GM12878 (cell line): ENCODE results near the gene PLCB4. TPM values are rescaled to one million over a fixed set of nuclear protein-coding genes. Genes with fewer than 3 reads are reported as not detected.

ENCODE experiments used
- ATAC-seq: fragments of 200-7000 bp; cut with Tn5 transposase; 3 replicates; pipeline ENCODE4 v1.9.1; 2020; ENCODE audit warnings: mild to moderate bottlenecking, moderate library complexity
- BruUV-seq: library from RNA; stranded (reverse); fragments of 400-500 nt; replicated peaks from 2 replicates; lab custom pipeline; 2021; lab: Mats Ljungman, UMichigan
- CTCF ChIA-PET: fragments of 300-600 bp; sonication (Branson Sonifier 250); formaldehyde crosslinking; extraction: SDS; loops from one replicate; lab custom pipeline; 2021; ENCODE audit warnings: inconsistent platforms; lab: Yijun Ruan, JAX
- POLR2A ChIA-PET: fragments of 350-600 bp; formaldehyde crosslinking; extraction: SDS; loops from one replicate; lab custom pipeline; 2021; ENCODE audit warnings: inconsistent platforms; lab: Charles Lee
- RAD21 ChIA-PET: fragments of 300-600 bp; sonication (Branson Sonifier 250); formaldehyde crosslinking; loops from one replicate; lab custom pipeline; 2023; ENCODE audit warnings: antibody characterized with exemption; ENCODE audit not compliant: unreplicated experiment; lab: Charles Lee
- SMC1A ChIA-PET: fragments of 300-600 bp; sonication (Branson Sonifier 250); formaldehyde crosslinking; loops from one replicate; lab custom pipeline; 2023; ENCODE audit not compliant: unreplicated experiment, uncharacterized antibody; lab: Charles Lee
- DNase-seq: peaks from one replicate; pipeline ENCODE4 v3.0.0-alpha.2; 2011; ENCODE audit warnings: low read depth, low spot score
- FAIRE-seq: peaks from 3 replicates; lab custom pipeline; 2011; peaks lifted over from hg19 to GRCh38; lab: Jason Lieb, UNC
- H2AFZ ChIP-seq: 2 replicates; pipeline ENCODE4 v1.6.0; 2011; ENCODE audit warnings: low read depth, low read length, control low read depth; ENCODE audit not compliant: control insufficient read depth
- H3K27ac ChIP-seq: 2 replicates; pipeline ENCODE4 v1.5.1; 2011; ENCODE audit warnings: control low read depth; ENCODE audit not compliant: control insufficient read depth, insufficient read depth
- H3K27me3 ChIP-seq, 2 experiments: replicated peaks in 1 of 2; 2 replicates each; pipeline versions ENCODE4 v1.6.0 to v1.6.1; 2011; ENCODE audit warnings: low read length in 1 of 2; ENCODE audit not compliant: control insufficient read depth in 2 of 2, insufficient read depth in 2 of 2
- H3K36me3 ChIP-seq, 2 experiments: 2 replicates each; pipeline ENCODE4 v1.5.1; 2011; ENCODE audit warnings: low read length in 1 of 2; ENCODE audit not compliant: control insufficient read depth in 2 of 2, insufficient read depth in 2 of 2
- H3K4me1 ChIP-seq: 2 replicates; pipeline ENCODE4 v1.6.1; 2011; ENCODE audit warnings: mild to moderate bottlenecking, low read length, moderate library complexity, mixed read lengths; ENCODE audit not compliant: control insufficient read depth, insufficient read depth
- H3K4me2 ChIP-seq: 2 replicates; pipeline ENCODE4 v1.6.0; 2011; ENCODE audit warnings: control low read depth; ENCODE audit not compliant: control insufficient read depth, insufficient read depth
- H3K4me3 ChIP-seq: fragments of 200-600 bp; sonication (generic); 2 replicates; pipeline ENCODE4 v1.5.1; 2016
- H3K79me2 ChIP-seq: 2 replicates; pipeline ENCODE4 v1.6.0; 2011; ENCODE audit warnings: low read length; ENCODE audit not compliant: control insufficient read depth, insufficient read depth
- H3K9ac ChIP-seq: 2 replicates; pipeline ENCODE4 v1.8.0; 2011; ENCODE audit warnings: low read length, control low read depth, mixed read lengths; ENCODE audit not compliant: control insufficient read depth, insufficient read depth
- H3K9me3 ChIP-seq: replicated peaks from 3 replicates; pipeline ENCODE4 v1.5.1; 2011; ENCODE audit warnings: mild to moderate bottlenecking, low read length; ENCODE audit not compliant: control insufficient read depth, insufficient read depth
- H4K20me1 ChIP-seq: 2 replicates; pipeline ENCODE4 v1.6.0; 2011; ENCODE audit not compliant: control insufficient read depth, insufficient read depth
- PAX8 ChIP-seq: fragments of 450-650 bp; IDR thresholded peaks from 2 replicates; pipeline ENCODE4 v1.6.1; 2017; ENCODE audit warnings: mild to moderate bottlenecking, moderate library complexity
- STAT1 ChIP-seq: fragments of 450-650 bp; conservative IDR thresholded peaks from 2 replicates; pipeline ENCODE4 v1.6.1; 2014; ENCODE audit warnings: antibody characterized with exemption, mild to moderate bottlenecking
- TARDBP ChIP-seq: IDR thresholded peaks from 2 replicates; pipeline ENCODE4 v1.6.1; 2016; ENCODE audit warnings: borderline replicate concordance
- WGBS: methylation state at CpG from one replicate; pipeline ENCODE4 v1.1.6; 2016; ENCODE audit warnings: low lambda C conversion rate; ENCODE audit not compliant: insufficient replicate concordance, insufficient coverage; ENCODE audit errors: missing lambda C conversion rate; 5-methylcytosine and 5-hydroxymethylcytosine counted together
- in situ Hi-C: fragments of 300-500 bp; cut with MboI; formaldehyde crosslinking; loops from 9 replicates; pipeline ENCODE4 v1.14.3; 2018; ENCODE audit warnings: mixed read lengths
- intact Hi-C: fragments of 100-400 bp; cut with micrococcal nuclease; formaldehyde crosslinking; loops from one replicate; pipeline ENCODE4 v1.14.2; 2022; ENCODE audit not compliant: unreplicated experiment
- polyA plus RNA-seq, 11 experiments: library from polyadenylated mRNA; depleted of rRNA in 4 of 11; unstranded in 6 of 11; stranded (reverse) in 5 of 11; fragments of >200 nt; fragmentation: Nextera tagmentation in 4 of 11; fragmentation: Illumina TruSeq in 1 of 11; extraction: Ambion mirVana in 4 of 11; extraction: Trizol in 1 of 11; gene quantifications; 1 replicate in 1 of 11; 2 replicates in 10 of 11; pipeline versions ENCODE4 v1.2.1 to v1.2.3, GENCODE V29; 2011 to 2016; ENCODE audit warnings: inconsistent platforms in 2 of 11, missing spikeins in 2 of 11, low read depth in 1 of 11
- total RNA-seq, 4 experiments: library from RNA; depleted of rRNA in 3 of 4; stranded (reverse); fragments of >200 nt in 3 of 4; fragmentation: Illumina TruSeq in 1 of 4; extraction: Trizol in 1 of 4; gene quantifications; 2 replicates each; pipeline versions ENCODE4 v1.2.1 to v1.2.3, GENCODE V29; 2013 to 2021
- TF ChIP-seq, protein P1 (sequence below): fragments of 450-650 bp; IDR thresholded peaks from 2 replicates; pipeline ENCODE4 v1.6.1; 2017; ENCODE audit warnings: mild to moderate bottlenecking, moderate library complexity
- TF ChIP-seq, protein P2 (sequence below): fragments of 150-350 bp; IDR thresholded peaks from 2 replicates; pipeline ENCODE4 v1.6.1; 2016; ENCODE audit warnings: low read depth, low read length
- TF ChIP-seq, protein P3 (sequence below): IDR thresholded peaks from 2 replicates; pipeline ENCODE4 v1.6.1; 2011; ENCODE audit warnings: low read depth, low read length, improper control_type of control experiment, borderline replicate concordance

Gene PLCB4
- total and polyA plus RNA-seq, 10 of the 15 experiments (the other 5 are each of a cell fraction or from before 2014, with no cell fraction given), result not detected

DNA sequence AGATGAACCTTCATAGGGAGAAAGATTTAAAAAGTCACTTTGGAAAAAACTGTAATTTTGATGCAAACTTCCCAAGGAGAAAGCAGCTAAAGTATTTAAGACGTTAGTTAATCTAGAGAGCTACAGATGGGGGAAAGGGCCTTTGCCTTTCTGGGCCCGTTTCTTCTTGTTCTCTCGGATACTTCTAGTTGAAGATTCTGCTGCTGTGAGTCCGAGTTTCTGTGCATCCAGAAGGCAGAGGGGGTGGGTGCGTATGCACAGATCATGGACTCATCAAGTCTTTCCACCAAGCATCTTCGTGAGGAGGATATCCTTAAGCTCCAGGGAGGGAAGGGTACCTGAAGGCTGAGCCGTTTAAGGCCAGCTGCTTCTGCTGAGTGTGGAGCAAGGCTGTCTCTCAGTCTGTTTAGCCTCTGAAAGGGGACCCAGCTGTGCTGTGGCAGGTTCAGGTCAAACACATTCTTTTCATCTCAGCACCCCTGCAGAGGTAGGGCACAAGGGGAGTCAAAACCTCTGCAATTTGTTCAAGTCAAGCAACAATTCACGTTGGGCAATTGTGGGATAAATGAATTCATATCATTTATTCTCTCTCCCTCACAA lies 449.8 kb downstream of the PLCB4 start:
- Histone ChIP-seq H3K4me3 (peak overlapping the region; percentile 32), H3K9me3 (no peaks in the 10 kb centered on the region; the same call in 2 of the 3 replicates), H3K4me2 (no peak overlapping the region), H3K36me3 (no peaks in the 10 kb centered on the region; a peak in 1 of 4 replicates), H2AFZ (no peak overlapping the region), H3K9ac (no peak overlapping the region), H3K79me2 (peaks cover 14% of the 10 kb centered on the region), H4K20me1 (no peaks in the 10 kb centered on the region), H3K27ac (no peak overlapping the region), H3K27me3 (peaks cover 2 to 12% of the 10 kb centered on the region in 2 experiments), H3K4me1 (peaks cover 6% of the 10 kb centered on the region; the same call in 1 of the 2 replicates)
- TF ChIP-seq, protein P1, sequence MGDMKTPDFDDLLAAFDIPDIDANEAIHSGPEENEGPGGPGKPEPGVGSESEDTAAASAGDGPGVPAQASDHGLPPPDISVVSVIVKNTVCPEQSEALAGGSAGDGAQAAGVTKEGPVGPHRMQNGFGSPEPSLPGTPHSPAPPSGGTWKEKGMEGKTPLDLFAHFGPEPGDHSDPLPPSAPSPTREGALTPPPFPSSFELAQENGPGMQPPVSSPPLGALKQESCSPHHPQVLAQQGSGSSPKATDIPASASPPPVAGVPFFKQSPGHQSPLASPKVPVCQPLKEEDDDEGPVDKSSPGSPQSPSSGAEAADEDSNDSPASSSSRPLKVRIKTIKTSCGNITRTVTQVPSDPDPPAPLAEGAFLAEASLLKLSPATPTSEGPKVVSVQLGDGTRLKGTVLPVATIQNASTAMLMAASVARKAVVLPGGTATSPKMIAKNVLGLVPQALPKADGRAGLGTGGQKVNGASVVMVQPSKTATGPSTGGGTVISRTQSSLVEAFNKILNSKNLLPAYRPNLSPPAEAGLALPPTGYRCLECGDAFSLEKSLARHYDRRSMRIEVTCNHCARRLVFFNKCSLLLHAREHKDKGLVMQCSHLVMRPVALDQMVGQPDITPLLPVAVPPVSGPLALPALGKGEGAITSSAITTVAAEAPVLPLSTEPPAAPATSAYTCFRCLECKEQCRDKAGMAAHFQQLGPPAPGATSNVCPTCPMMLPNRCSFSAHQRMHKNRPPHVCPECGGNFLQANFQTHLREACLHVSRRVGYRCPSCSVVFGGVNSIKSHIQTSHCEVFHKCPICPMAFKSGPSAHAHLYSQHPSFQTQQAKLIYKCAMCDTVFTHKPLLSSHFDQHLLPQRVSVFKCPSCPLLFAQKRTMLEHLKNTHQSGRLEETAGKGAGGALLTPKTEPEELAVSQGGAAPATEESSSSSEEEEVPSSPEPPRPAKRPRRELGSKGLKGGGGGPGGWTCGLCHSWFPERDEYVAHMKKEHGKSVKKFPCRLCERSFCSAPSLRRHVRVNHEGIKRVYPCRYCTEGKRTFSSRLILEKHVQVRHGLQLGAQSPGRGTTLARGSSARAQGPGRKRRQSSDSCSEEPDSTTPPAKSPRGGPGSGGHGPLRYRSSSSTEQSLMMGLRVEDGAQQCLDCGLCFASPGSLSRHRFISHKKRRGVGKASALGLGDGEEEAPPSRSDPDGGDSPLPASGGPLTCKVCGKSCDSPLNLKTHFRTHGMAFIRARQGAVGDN, result no peak
- TF ChIP-seq TARDBP (no peak), STAT1 (no peak), PAX8 (no peak)
- TF ChIP-seq, protein P2, sequence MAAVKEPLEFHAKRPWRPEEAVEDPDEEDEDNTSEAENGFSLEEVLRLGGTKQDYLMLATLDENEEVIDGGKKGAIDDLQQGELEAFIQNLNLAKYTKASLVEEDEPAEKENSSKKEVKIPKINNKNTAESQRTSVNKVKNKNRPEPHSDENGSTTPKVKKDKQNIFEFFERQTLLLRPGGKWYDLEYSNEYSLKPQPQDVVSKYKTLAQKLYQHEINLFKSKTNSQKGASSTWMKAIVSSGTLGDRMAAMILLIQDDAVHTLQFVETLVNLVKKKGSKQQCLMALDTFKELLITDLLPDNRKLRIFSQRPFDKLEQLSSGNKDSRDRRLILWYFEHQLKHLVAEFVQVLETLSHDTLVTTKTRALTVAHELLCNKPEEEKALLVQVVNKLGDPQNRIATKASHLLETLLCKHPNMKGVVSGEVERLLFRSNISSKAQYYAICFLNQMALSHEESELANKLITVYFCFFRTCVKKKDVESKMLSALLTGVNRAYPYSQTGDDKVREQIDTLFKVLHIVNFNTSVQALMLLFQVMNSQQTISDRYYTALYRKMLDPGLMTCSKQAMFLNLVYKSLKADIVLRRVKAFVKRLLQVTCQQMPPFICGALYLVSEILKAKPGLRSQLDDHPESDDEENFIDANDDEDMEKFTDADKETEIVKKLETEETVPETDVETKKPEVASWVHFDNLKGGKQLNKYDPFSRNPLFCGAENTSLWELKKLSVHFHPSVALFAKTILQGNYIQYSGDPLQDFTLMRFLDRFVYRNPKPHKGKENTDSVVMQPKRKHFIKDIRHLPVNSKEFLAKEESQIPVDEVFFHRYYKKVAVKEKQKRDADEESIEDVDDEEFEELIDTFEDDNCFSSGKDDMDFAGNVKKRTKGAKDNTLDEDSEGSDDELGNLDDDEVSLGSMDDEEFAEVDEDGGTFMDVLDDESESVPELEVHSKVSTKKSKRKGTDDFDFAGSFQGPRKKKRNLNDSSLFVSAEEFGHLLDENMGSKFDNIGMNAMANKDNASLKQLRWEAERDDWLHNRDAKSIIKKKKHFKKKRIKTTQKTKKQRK, result no peak
- TF ChIP-seq, protein P3, sequence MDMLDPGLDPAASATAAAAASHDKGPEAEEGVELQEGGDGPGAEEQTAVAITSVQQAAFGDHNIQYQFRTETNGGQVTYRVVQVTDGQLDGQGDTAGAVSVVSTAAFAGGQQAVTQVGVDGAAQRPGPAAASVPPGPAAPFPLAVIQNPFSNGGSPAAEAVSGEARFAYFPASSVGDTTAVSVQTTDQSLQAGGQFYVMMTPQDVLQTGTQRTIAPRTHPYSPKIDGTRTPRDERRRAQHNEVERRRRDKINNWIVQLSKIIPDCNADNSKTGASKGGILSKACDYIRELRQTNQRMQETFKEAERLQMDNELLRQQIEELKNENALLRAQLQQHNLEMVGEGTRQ, result no peak
- in situ Hi-C loops (no loop called here), intact Hi-C loops (no loop called here)
- ChIA-PET CTCF (no interaction called here), SMC1A (no interaction called here), RAD21 (no interaction called here), POLR2A (no interaction called here)
- ATAC-seq (no peak), DNase-seq (no peak), FAIRE-seq (no peak)
- no TSS peak for BruUV-seq
- 11% methylated on average over 8 of the region's 8 CpGs for WGBS
